H9 (cell line): ENCODE data around the gene CDYL. TPM values are rescaled to one million over a fixed set of nuclear protein-coding genes. Genes with fewer than 3 reads are reported as not detected.

ENCODE experiments used
- DNase-seq: peaks from one replicate; pipeline ENCODE4 v3.0.0-alpha.2; 2017
- H2AFZ ChIP-seq: one replicate; pipeline ENCODE4 v1.6.1; 2013; ENCODE audit warnings: mild to moderate bottlenecking, low read length, control low read depth, moderate library complexity
- H2AK5ac ChIP-seq: 2 replicates; pipeline ENCODE4 v1.6.1; 2013; ENCODE audit warnings: low read length, control low read depth, mixed read lengths; ENCODE audit not compliant: insufficient read length
- H2BK120ac ChIP-seq: one replicate; pipeline ENCODE4 v1.6.1; 2013; ENCODE audit warnings: low read depth, mild to moderate bottlenecking, low read length, control low read depth, inconsistent platforms; ENCODE audit not compliant: poor library complexity, severe bottlenecking
- H2BK12ac ChIP-seq: 2 replicates; pipeline ENCODE4 v1.6.1; 2013; ENCODE audit warnings: low read length, control low read depth, mixed read lengths, low read depth; ENCODE audit not compliant: insufficient read length
- H2BK15ac ChIP-seq: 2 replicates; pipeline ENCODE4 v1.6.1; 2013; ENCODE audit warnings: low read depth, low read length, control low read depth
- H2BK20ac ChIP-seq: one replicate; pipeline ENCODE4 v1.6.1; 2013; ENCODE audit warnings: low read depth, mild to moderate bottlenecking, low read length, control low read depth, inconsistent platforms; ENCODE audit not compliant: poor library complexity, severe bottlenecking
- H2BK5ac ChIP-seq: 2 replicates; pipeline ENCODE4 v1.6.1; 2013; ENCODE audit warnings: low read length, control low read depth, mixed read lengths; ENCODE audit not compliant: insufficient read length
- H3K14ac ChIP-seq: 2 replicates; pipeline ENCODE4 v1.6.1; 2013; ENCODE audit warnings: low read length, control low read depth; ENCODE audit not compliant: insufficient read depth
- H3K18ac ChIP-seq: 2 replicates; pipeline ENCODE4 v1.6.1; 2013; ENCODE audit warnings: low read depth, mild to moderate bottlenecking, mixed read lengths, low read length, control low read depth; ENCODE audit not compliant: insufficient read length
- H3K23ac ChIP-seq: 2 replicates; pipeline ENCODE4 v1.6.1; 2013; ENCODE audit warnings: low read length, control low read depth, mixed read lengths, low read depth; ENCODE audit not compliant: insufficient read length
- H3K23me2 ChIP-seq: 2 replicates; pipeline ENCODE4 v1.6.1; 2013; ENCODE audit warnings: low read depth, mild to moderate bottlenecking, mixed read lengths, low read length, control low read depth; ENCODE audit not compliant: insufficient read length, poor library complexity, severe bottlenecking
- H3K27ac ChIP-seq: 2 replicates; pipeline ENCODE4 v1.5.1; 2013; ENCODE audit warnings: low read length, control low read depth, mixed read lengths, low read depth; ENCODE audit not compliant: insufficient read length
- H3K27me3 ChIP-seq: 2 replicates; pipeline ENCODE4 v1.6.1; 2013; ENCODE audit warnings: low read length, control low read depth, inconsistent platforms; ENCODE audit not compliant: insufficient read depth
- H3K4ac ChIP-seq: 2 replicates; pipeline ENCODE4 v1.6.1; 2013; ENCODE audit warnings: low read depth, mild to moderate bottlenecking, control low read depth, inconsistent platforms, low read length, moderate library complexity
- H3K4me1 ChIP-seq: 2 replicates; pipeline ENCODE4 v1.6.1; 2013; ENCODE audit warnings: low read length, control low read depth, inconsistent platforms; ENCODE audit not compliant: insufficient read depth
- H3K4me2 ChIP-seq: 2 replicates; pipeline ENCODE4 v1.6.1; 2013; ENCODE audit warnings: low read length, control low read depth, mixed read lengths; ENCODE audit not compliant: insufficient read length, insufficient read depth
- H3K56ac ChIP-seq: 2 replicates; pipeline ENCODE4 v1.6.1; 2013; ENCODE audit warnings: low read depth, mild to moderate bottlenecking, mixed read lengths, low read length, control low read depth; ENCODE audit not compliant: insufficient read length
- H3K79me1 ChIP-seq: 2 replicates; pipeline ENCODE4 v1.6.1; 2013; ENCODE audit warnings: low read depth, mild to moderate bottlenecking, moderate library complexity, low read length, control low read depth, inconsistent platforms; ENCODE audit not compliant: insufficient read depth, poor library complexity, severe bottlenecking
- H3K79me2 ChIP-seq: 2 replicates; pipeline ENCODE4 v1.6.1; 2013; ENCODE audit warnings: low read length, control low read depth, inconsistent platforms; ENCODE audit not compliant: insufficient read depth
- H3K9ac ChIP-seq: 2 replicates; pipeline ENCODE4 v1.6.1; 2013; ENCODE audit warnings: low read length, control low read depth, mixed read lengths; ENCODE audit not compliant: insufficient read length; ENCODE audit errors: extremely low read depth
- H3K9me3 ChIP-seq: one replicate; pipeline ENCODE4 v1.6.1; 2013; ENCODE audit warnings: low read depth, low read length, inconsistent platforms; ENCODE audit not compliant: control insufficient read depth
- H3T11ph ChIP-seq: one replicate; pipeline ENCODE4 v1.6.1; 2013; ENCODE audit warnings: mild to moderate bottlenecking, low read length, control low read depth, inconsistent platforms
- H4K20me1 ChIP-seq: one replicate; pipeline ENCODE4 v1.6.1; 2013; ENCODE audit not compliant: control insufficient read depth, insufficient read length, insufficient read depth
- H4K5ac ChIP-seq: 2 replicates; pipeline ENCODE4 v1.6.1; 2013; ENCODE audit warnings: low read depth, mild to moderate bottlenecking, mixed read lengths, low read length, control low read depth; ENCODE audit not compliant: insufficient read length
- H4K8ac ChIP-seq: replicated peaks from 2 replicates; pipeline ENCODE4 v1.6.1; 2013; ENCODE audit warnings: low read length, control low read depth, mixed read lengths, low read depth; ENCODE audit not compliant: insufficient read length
- H4K91ac ChIP-seq: 2 replicates; pipeline ENCODE4 v1.6.1; 2013; ENCODE audit warnings: low read depth, mild to moderate bottlenecking, moderate library complexity, mixed read lengths, low read length, control low read depth; ENCODE audit not compliant: insufficient read length
- H3K27ac Mint-ChIP-seq, 3 experiments: 2 replicates in 2 of 3; 3 replicates in 1 of 3; pipeline ENCODE4 v1.8.0; 2020 to 2021; ENCODE audit warnings: mixed read lengths in 3 of 3, mild to moderate bottlenecking in 1 of 3, moderate library complexity in 1 of 3
- H3K27me3 Mint-ChIP-seq: 2 replicates; pipeline ENCODE4 v1.8.0; 2021; ENCODE audit warnings: low read depth, mild to moderate bottlenecking, moderate library complexity, mixed read lengths
- H3K36me3 Mint-ChIP-seq, 3 experiments: 2 replicates in 2 of 3; 3 replicates in 1 of 3; pipeline ENCODE4 v1.8.0; 2020 to 2021; ENCODE audit warnings: low read depth in 3 of 3, mixed read lengths in 3 of 3; ENCODE audit not compliant: insufficient read depth in 1 of 3
- H3K4me1 Mint-ChIP-seq, 2 experiments: 2 replicates each; pipeline ENCODE4 v1.8.0; 2020; ENCODE audit warnings: mixed read lengths in 2 of 2
- H3K4me3 Mint-ChIP-seq, 2 experiments: 2 replicates in 1 of 2; 3 replicates in 1 of 2; pipeline ENCODE4 v1.8.0; 2020 to 2021; ENCODE audit warnings: mild to moderate bottlenecking in 2 of 2, mixed read lengths in 2 of 2, moderate library complexity in 1 of 2
- H3K9me3 Mint-ChIP-seq, 2 experiments: 2 replicates in 1 of 2; 3 replicates in 1 of 2; pipeline ENCODE4 v1.8.0; 2020; ENCODE audit warnings: mild to moderate bottlenecking in 2 of 2, mixed read lengths in 2 of 2, moderate library complexity in 1 of 2
- CTCF ChIP-seq: fragments of 200-600 bp; sonication (generic); conservative IDR thresholded peaks from 3 replicates; pipeline ENCODE4 v1.8.0; 2021; ENCODE audit warnings: antibody characterized with exemption, mild to moderate bottlenecking
- WGBS: extraction: QIAGEN DNeasy Blood & Tissue Kit; methylation state at CpG from one replicate; pipeline ENCODE4 v1.1.7; 2013; ENCODE audit warnings: missing lambda C conversion rate, low lambda C conversion rate, mixed read lengths; ENCODE audit not compliant: insufficient read length; ENCODE audit errors: extremely low coverage; 5-methylcytosine and 5-hydroxymethylcytosine counted together
- total RNA-seq: library from RNA; stranded (reverse); gene quantifications from 2 replicates; pipeline ENCODE4 v1.2.1, GENCODE V29; 2021

CDYL gene
- total RNA-seq, 1 experiment from 2014 or later: 95.0 TPM

DNA sequence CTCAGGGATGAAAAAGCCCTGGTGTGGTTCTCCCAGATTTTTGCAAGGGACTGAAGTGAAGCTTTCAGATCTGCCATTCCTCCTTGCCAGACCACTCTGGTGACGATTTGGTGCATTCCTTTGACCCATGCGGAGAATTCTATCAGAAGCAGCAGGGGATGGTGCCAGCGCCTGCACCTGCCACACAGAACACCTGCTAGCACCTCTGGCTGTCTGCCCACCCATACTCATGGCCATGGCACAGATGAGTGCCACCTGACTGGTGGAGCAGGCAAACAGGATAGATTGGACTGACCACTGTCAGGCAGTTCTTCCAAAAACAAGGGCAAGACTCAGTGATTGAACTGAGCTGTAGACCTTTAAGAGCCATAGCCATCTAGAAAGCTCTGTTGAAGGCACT lies 107.1 kb downstream of the CDYL start:
- Histone ChIP-seq H3K27ac (no peak overlapping the region), H3K79me2 (peaks cover 41% of the 10 kb centered on the region; the same call in 1 of the 2 replicates), H3K56ac (no peak overlapping the region), H2BK15ac (no peak overlapping the region), H2BK12ac (no peak overlapping the region), H3K9me3 (no peaks in the 10 kb centered on the region), H3K9ac (no peak overlapping the region), H3T11ph (no peak overlapping the region), H3K14ac (no peak overlapping the region; the same call in 1 of the 2 replicates), H3K79me1 (peaks cover 6% of the 10 kb centered on the region), H3K27me3 (no peaks in the 10 kb centered on the region), H4K20me1 (no peaks in the 10 kb centered on the region), H3K4me2 (no peak overlapping the region), H2BK5ac (no peak overlapping the region), H2AFZ (no peak overlapping the region), H2BK120ac (no peak overlapping the region), H3K18ac (no peak overlapping the region), H3K23ac (no peak overlapping the region), H3K4ac (no peak overlapping the region), H4K5ac (no peak overlapping the region), H2AK5ac (no peak overlapping the region), H4K91ac (no peak overlapping the region), H3K23me2 (no peaks in the 10 kb centered on the region), H3K4me1 (peaks cover 11% of the 10 kb centered on the region; the same call in 1 of the 2 replicates), H2BK20ac (no peak overlapping the region), H4K8ac (no peak overlapping the region)
- H3K4me3 Mint-ChIP-seq: no peak overlapping the region
- TF ChIP-seq CTCF: no peak
- H3K4me1 Mint-ChIP-seq: peaks cover 51 to 63% of the 10 kb centered on the region in 2 experiments
- DNase-seq: no peak
- no peaks in the 10 kb centered on the region for H3K36me3 Mint-ChIP-seq
- WGBS: no CpG with 5 or more reads among the region's 3 CpGs
- H3K9me3 Mint-ChIP-seq: no peaks in the 10 kb centered on the region
- H3K27ac Mint-ChIP-seq: no peak overlapping the region; a peak in 1 of 7 replicates
- no peaks in the 10 kb centered on the region for H3K27me3 Mint-ChIP-seq
